ENCODE measurements around the gene PCDHA10. TPM values are rescaled to one million over a fixed set of nuclear protein-coding genes. Genes with fewer than 3 reads are reported as not detected.

Gene PCDHA10, protein sequence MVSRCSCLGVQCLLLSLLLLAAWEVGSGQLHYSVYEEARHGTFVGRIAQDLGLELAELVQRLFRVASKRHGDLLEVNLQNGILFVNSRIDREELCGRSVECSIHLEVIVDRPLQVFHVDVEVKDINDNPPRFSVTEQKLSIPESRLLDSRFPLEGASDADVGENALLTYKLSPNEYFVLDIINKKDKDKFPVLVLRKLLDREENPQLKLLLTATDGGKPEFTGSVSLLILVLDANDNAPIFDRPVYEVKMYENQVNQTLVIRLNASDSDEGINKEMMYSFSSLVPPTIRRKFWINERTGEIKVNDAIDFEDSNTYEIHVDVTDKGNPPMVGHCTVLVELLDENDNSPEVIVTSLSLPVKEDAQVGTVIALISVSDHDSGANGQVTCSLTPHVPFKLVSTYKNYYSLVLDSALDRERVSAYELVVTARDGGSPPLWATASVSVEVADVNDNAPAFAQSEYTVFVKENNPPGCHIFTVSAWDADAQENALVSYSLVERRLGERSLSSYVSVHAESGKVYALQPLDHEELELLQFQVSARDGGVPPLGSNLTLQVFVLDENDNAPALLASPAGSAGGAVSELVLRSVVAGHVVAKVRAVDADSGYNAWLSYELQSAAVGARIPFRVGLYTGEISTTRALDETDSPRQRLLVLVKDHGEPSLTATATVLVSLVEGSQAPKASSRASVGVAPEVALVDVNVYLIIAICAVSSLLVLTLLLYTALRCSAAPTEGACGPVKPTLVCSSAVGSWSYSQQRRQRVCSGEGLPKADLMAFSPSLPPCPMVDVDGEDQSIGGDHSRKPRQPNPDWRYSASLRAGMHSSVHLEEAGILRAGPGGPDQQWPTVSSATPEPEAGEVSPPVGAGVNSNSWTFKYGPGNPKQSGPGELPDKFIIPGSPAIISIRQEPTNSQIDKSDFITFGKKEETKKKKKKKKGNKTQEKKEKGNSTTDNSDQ
- under 0.01 and 0.17 TPM in 2 replicates for total RNA-seq

DNA sequence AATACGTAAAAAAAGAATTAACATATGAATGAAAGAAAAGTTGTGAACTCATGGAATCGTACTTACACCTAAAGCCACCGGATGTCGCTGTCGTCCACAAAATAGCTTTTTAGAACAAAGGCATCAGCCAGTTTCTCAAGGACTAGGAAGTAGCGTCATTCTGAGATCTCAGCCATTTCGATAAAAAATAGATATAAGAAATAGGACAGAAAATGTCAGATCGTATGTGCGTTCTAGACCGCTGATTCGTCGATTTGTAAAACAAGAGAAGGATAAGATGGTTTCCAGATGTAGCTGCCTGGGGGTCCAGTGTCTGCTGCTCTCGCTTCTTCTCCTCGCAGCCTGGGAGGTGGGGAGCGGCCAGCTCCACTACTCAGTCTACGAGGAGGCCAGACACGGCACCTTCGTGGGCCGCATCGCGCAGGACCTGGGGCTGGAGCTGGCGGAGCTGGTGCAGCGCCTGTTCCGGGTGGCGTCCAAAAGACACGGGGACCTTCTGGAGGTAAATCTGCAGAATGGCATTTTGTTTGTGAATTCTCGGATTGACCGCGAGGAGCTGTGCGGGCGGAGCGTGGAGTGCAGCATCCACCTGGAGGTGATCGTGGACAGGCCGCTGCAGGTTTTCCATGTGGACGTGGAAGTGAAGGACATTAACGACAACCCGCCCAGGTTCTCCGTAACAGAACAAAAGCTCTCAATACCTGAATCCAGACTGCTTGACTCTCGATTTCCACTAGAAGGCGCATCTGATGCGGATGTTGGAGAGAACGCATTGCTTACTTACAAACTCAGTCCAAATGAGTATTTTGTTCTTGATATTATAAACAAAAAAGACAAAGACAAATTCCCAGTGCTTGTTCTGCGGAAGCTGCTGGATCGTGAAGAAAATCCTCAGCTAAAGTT lies at the start of gene PCDHA10:
Gene PCDHA10 (plus strand): TSS at position 126 of the 903 bp plus-strand sequence. CDS start 152 bp downstream, at position 278.

DNA sequence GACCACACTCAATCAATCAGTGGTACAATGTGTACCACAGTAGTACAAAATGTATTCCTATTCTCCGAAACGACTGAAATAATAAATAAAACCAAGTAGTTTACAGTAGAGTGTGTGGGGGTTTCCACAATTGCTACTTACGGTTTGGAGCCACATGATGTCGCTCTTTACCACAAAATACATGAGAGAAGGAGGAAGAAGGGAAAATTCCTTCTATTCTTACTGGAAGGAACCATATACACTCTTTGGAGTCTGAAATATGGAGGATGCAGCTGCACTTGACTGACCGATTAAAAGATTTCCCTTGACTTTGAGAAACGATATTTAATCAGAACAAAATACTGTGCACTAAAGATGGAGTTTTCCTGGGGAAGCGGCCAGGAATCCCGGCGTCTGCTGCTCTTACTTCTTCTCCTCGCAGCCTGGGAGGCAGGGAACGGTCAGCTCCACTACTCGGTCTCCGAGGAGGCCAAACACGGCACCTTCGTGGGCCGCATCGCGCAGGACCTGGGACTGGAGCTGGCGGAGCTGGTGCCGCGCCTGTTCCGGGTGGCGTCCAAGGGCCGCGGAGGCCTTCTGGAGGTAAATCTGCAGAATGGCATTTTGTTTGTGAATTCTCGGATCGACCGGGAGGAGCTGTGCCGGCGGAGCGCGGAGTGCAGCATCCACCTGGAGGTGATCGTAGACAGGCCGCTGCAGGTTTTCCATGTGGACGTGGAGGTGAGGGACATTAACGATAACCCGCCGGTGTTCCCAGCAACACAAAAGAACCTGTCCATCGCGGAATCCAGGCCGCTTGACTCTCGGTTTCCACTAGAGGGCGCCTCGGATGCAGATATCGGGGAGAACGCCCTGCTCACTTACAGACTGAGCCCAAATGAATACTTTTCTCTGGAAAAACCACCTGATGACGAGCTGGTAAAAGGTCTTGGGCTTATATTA lies 48.6 kb upstream of the PCDHA10 start, which contains the start of gene PCDHA4:
Gene PCDHA4 (plus strand): TSS at position 235 of the 942 bp plus-strand sequence.

GRCh38 chr5:140821375-140822280 lies 34.1 kb upstream of the PCDHA10 start, which contains the start of gene PCDHA5:
PCDHA5 (plus strand) TSS chr5:140821613.

DNA sequence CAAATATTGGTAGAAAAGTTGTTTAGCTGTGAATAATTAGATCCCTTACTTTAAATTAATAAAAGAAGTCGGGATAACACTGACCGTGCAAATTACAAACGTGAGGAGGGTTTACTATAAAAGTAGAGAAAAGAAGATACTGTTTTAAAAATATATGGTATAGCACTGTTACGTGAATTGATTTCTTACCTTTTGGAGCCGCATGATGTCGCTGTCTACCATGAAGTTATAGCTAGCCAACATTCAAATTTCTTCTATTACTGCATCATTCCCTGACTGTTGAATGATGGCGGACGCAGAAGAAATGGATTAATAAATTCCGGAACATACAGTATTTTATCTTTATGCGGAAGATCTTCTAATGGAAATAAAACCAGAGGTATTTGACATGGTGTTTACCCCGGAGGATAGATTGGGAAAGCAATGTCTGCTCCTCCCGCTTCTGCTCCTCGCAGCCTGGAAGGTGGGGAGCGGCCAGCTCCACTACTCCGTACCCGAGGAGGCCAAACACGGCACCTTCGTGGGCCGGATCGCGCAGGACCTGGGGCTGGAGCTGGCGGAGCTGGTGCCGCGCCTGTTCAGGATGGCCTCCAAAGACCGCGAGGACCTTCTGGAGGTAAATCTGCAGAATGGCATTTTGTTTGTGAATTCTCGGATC lies 27.9 kb upstream of the PCDHA10 start, which contains the start of gene PCDHA6:
Gene PCDHA6 (plus strand): TSS at position 257 of the 658 bp plus-strand sequence. CDS start 132 bp downstream, at position 389.

GRCh38 chr5:140833993-140834392 lies 21.7 kb upstream of the PCDHA10 start, which contains the start of gene PCDHA7:
PCDHA7 (plus strand) TSS chr5:140834269; CDS start chr5:140834384, 115 bp downstream.

DNA sequence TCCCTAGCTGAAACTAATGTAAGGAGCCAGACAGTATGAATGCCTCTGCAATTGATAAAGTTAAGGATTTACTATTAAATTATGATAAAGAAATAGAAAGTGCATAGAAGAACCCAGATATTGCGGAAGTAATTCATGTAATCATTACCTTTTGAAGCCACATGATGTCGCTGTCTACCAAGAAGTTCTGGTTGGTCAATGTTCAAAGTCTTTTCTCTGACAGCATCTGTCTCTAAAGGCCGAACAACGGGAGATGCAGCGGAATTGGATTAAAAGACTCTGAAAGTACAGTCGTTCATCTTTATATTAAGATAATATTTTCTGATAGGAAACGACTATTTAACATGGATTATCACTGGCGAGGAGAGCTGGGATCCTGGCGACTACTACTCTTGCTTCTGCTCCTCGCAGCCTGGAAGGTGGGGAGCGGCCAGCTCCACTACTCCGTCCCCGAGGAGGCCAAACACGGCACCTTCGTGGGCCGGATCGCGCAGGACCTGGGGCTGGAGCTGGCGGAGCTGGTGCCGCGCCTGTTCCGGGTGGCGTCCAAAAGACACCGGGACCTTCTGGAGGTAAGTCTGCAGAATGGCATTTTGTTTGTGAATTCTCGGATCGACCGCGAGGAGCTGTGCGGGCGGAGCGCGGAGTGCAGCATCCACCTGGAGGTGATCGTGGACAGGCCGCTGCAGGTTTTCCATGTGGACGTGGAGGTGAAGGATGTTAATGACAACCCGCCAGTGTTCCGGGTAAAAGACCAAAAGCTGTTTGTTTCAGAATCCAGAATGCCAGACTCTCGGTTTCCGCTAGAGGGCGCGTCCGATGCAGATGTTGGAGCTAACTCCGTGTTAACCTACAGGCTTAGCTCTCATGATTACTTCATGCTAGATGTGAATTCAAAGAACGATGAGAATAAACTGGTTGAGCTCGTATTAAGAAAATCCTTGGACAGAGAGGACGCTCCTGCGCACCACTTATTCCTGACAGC lies 14.4 kb upstream of the PCDHA10 start, which contains the start of gene PCDHA8:
Gene PCDHA8 (plus strand): TSS at position 210 of the 985 bp plus-strand sequence. CDS start 135 bp downstream, at position 345.

GRCh38 chr5:140848139-140849102 lies 7.3 kb upstream of the PCDHA10 start, which contains the start of gene PCDHA9:
PCDHA9 (plus strand) TSS chr5:140848382; CDS start chr5:140848496, 114 bp downstream.

DNA sequence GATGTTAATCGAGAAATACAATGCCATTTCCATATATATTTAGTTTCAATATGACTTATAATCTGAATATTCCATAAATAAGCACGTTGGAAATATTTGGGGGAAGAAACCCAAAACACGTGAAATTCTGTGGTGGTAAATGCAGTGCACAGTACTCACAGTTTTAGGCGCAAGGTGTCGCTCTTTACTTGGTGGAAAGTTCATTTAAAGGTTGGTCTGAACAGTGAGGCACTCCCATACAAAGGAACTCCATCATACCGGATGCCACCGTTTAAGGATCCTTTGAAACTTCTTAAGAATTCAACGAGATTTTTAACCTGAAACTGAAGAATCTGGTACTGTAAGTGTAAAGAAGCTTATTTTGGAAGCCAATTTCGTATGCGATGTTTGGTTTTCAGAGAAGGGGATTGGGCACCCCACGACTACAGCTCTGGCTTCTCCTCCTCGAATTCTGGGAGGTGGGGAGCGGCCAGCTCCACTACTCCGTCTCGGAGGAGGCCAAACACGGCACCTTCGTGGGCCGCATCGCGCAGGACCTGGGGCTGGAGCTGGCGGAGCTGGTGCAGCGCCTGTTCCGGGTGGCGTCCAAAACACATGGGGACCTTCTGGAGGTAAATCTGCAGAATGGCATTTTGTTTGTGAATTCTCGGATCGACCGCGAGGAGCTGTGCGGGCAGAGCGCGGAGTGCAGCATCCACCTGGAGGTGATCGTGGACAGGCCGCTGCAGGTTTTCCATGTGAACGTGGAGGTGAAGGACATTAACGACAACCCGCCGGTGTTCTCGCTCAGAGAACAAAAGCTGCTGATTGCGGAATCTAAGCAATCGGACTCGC lies 13.2 kb downstream of the PCDHA10 start, which contains the start of gene PCDHA11:
Gene PCDHA11 (plus strand): TSS at position 237 of the 834 bp plus-strand sequence. CDS start 147 bp downstream, at position 384.

GRCh38 chr5:140875085-140876065 lies 19.7 kb downstream of the PCDHA10 start, which contains the start of gene PCDHA12:
PCDHA12 (plus strand) TSS chr5:140875308; CDS start chr5:140875473, 165 bp downstream.

DNA sequence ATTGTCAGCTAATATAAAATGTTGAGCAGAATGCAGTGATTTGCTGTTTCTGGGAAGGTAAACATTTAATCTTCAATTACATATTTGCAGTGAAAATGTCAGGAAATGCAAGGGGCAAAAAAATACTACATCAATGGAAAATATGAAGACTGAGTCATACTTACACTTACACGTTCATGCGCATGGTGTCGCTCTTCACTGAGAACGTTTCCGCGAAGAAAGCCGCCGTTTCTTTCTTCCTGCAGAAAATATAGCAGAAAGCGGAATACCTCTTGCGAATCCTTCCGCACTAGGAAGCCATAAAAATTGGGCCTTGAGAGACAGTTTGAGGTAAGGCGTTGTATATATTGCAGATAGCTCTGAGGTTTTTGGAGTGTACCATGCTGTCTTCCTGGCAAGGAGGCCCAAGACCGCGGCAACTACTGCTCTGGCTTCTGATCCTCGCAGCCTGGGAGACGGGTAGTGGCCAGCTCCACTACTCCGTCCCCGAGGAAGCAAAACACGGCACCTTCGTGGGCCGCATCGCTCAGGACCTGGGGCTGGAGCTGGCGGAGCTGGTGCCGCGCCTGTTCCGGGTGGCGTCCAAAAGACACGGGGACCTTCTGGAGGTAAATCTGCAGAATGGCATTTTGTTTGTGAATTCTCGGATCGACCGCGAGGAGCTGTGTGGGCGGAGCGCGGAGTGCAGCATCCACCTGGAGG lies 26.3 kb downstream of the PCDHA10 start, which contains the start of gene PCDHA13:
Gene PCDHA13 (plus strand): TSS at position 236 of the 702 bp plus-strand sequence. CDS start 145 bp downstream, at position 381.

Measured in smooth muscle cell of trachea (primary cell).